Right lobe of liver (tissue), 6 donors: ENCODE measurements around the gene KRTAP3-1. TPM values are rescaled to one million over a fixed set of nuclear protein-coding genes. Genes with fewer than 3 reads are reported as not detected.
A peak's percentile ranks its signal among the peaks of the same experiment; 100 is the strongest.

Source experiments
- ATAC-seq, 4 donors: fragments of 200-7000 bp; cut with Tn5 transposase; one replicate each; pipeline ENCODE4 v1.9.1; 2020; ENCODE audit warnings: mild to moderate bottlenecking in 4 of 4, moderate library complexity in 4 of 4
- DNase-seq, 3 donors: peaks; one replicate each; pipeline ENCODE4 v3.0.0-alpha.2; 2020
- H3K27ac ChIP-seq, 3 donors: fragments of 200-600 bp; one replicate each; pipeline ENCODE4 v1.8.0; 2022
- H3K27me3 ChIP-seq, 2 donors: fragments of 200-600 bp; one replicate each; pipeline ENCODE4 v1.8.0; 2022
- H3K36me3 ChIP-seq, 4 donors: fragments of 200-600 bp; sonication (generic) in 1 of 4; one replicate each; pipeline versions ENCODE4 v1.5.1 to v1.8.0; 2017 to 2022; ENCODE audit warnings: control low read depth in 1 of 4
- H3K4me1 ChIP-seq, 4 donors: fragments of 200-600 bp; sonication (generic) in 1 of 4; one replicate each; pipeline versions ENCODE4 v1.5.1 to v1.8.0; 2017 to 2022; ENCODE audit warnings: control low read depth in 1 of 4
- H3K4me3 ChIP-seq, 3 donors: fragments of 200-600 bp; one replicate each; pipeline ENCODE4 v1.8.0; 2022
- H3K9me3 ChIP-seq, 4 donors: fragments of 200-600 bp; sonication (generic) in 1 of 4; one replicate each; pipeline versions ENCODE4 v1.5.1 to v1.8.0; 2017 to 2022; ENCODE audit warnings: control low read depth in 1 of 4
- POLR2A ChIP-seq: fragments of 450-650 bp; IDR thresholded peaks from one replicate; pipeline ENCODE4 v1.6.1; 2017; ENCODE audit warnings: antibody characterized with exemption, mild to moderate bottlenecking
- WGBS: methylation state at CpG from one replicate; pipeline ENCODE4 v1.1.6; 2018; ENCODE audit warnings: low coverage, low lambda C conversion rate; ENCODE audit not compliant: insufficient coverage; ENCODE audit errors: missing lambda C conversion rate; 5-methylcytosine and 5-hydroxymethylcytosine counted together
- intact Hi-C, 2 donors: fragments of 100-400 bp; cut with DNase I; formaldehyde crosslinking; loops; one replicate each; pipeline versions ENCODE4 v1.11.2 to v1.14.1; 2022
- small RNA-seq, 2 experiments: library from RNA; depleted of rRNA; stranded (forward); fragments of <200 nt; gene quantifications; one replicate each; pipeline ENCODE3, GENCODE V24; 2016
- total RNA-seq, 6 experiments: library from RNA; depleted of rRNA in 2 of 6; stranded (reverse); fragments of >200 nt in 2 of 6; fragmentation: NEBNext Ultra II Directional in 3 of 6; extraction: Animal tissue kit (Norgen Biotek cat#: 25700) in 3 of 6; gene quantifications; one replicate each; pipeline versions ENCODE4 v1.1.0 to v1.2.4, GENCODE V29; 2016 to 2023
- TF ChIP-seq, protein P1 (sequence below), 4 donors: fragments of 200-600 bp in 3 of 4; fragments of 450-650 bp in 1 of 4; IDR thresholded peaks; one replicate each; pipeline versions ENCODE4 v1.5.1 to v1.8.0; 2016 to 2022; ENCODE audit warnings: antibody characterized with exemption in 4 of 4, mild to moderate bottlenecking in 2 of 4
- donor health status: DM: no; HTN: yes; CAD: no.
- donor health status: DM: no; HTN: no; CAD: no.
- donor health status: DM: no; HTN: no; CAD: no.
- donor health status: DM: no; HTN: yes; CAD: no.
- donor health status: DM: no; HTN: yes; CAD: no.

The KRTAP3-1 gene
- total RNA-seq, 6 experiments from 2014 or later, result not detected

- Histone ChIP-seq H3K4me1 (no peaks in the 10 kb centered on the region), H3K36me3 (no peaks in the 10 kb centered on the region), H3K9me3 (no peaks in the 10 kb centered on the region), H3K27ac (no peak overlapping the region), H3K27me3 (no peaks in the 10 kb centered on the region), H3K4me3 (no peak overlapping the region)
- DNase-seq, result no peak
- peak; percentile 47 to 88 (median 57) for ATAC-seq
- 23% methylated on average over 1 of the region's 1 CpG for WGBS
- TF ChIP-seq, protein P1, sequence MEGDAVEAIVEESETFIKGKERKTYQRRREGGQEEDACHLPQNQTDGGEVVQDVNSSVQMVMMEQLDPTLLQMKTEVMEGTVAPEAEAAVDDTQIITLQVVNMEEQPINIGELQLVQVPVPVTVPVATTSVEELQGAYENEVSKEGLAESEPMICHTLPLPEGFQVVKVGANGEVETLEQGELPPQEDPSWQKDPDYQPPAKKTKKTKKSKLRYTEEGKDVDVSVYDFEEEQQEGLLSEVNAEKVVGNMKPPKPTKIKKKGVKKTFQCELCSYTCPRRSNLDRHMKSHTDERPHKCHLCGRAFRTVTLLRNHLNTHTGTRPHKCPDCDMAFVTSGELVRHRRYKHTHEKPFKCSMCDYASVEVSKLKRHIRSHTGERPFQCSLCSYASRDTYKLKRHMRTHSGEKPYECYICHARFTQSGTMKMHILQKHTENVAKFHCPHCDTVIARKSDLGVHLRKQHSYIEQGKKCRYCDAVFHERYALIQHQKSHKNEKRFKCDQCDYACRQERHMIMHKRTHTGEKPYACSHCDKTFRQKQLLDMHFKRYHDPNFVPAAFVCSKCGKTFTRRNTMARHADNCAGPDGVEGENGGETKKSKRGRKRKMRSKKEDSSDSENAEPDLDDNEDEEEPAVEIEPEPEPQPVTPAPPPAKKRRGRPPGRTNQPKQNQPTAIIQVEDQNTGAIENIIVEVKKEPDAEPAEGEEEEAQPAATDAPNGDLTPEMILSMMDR (IDR thresholded peaks at IDR 0.05), result peak; percentile 56 to 68 (median 62)
- TF ChIP-seq POLR2A, result no peak
- intact Hi-C loops, result no loop called here
Observed at GRCh38 chr17:40963838-40964237, 45.1 kb downstream of the KRTAP3-1 start.

GRCh38 chr17:40962059-40962561, 46.8 kb downstream of the KRTAP3-1 start:
- Histone ChIP-seq H3K27ac (no peak overlapping the region), H3K9me3 (no peaks in the 10 kb centered on the region), H3K4me1 (no peaks in the 10 kb centered on the region), H3K36me3 (no peaks in the 10 kb centered on the region), H3K4me3 (no peak overlapping the region), H3K27me3 (no peaks in the 10 kb centered on the region)
- DNase-seq (no peak), ATAC-seq (no peak)
- WGBS, result 63% methylated on average over 4 of the region's 4 CpGs
- TF ChIP-seq, protein P1 (IDR thresholded peaks at IDR 0.05), result no peak
- TF ChIP-seq POLR2A, result no peak
- intact Hi-C loops, result no loop called here

GRCh38 chr17:40961591-40961990, 47.3 kb downstream of the KRTAP3-1 start:
- Histone ChIP-seq H3K4me3 (no peak overlapping the region), H3K27ac (no peak overlapping the region), H3K27me3 (no peaks in the 10 kb centered on the region), H3K36me3 (no peaks in the 10 kb centered on the region), H3K9me3 (no peaks in the 10 kb centered on the region), H3K4me1 (peaks cover 0 to 2% (median 0%) of the 10 kb centered on the region in 4 donors)
- WGBS, result 56% methylated on average over 1 of the region's 1 CpG
- TF ChIP-seq, protein P1 (IDR thresholded peaks at IDR 0.05), result no peak
- no peak for TF ChIP-seq POLR2A
- intact Hi-C loops, result no loop called here
- ATAC-seq (no peak), DNase-seq (no peak)

- H3K27ac ChIP-seq, result no peak overlapping the region
- peaks cover 0 to 3% (median 0%) of the 10 kb centered on the region in 4 donors for H3K4me1 ChIP-seq
- no peaks in the 10 kb centered on the region for H3K27me3 ChIP-seq
- intact Hi-C loops, result no loop called here
- ATAC-seq (no peak), DNase-seq (no peak)
- no peaks in the 10 kb centered on the region for H3K9me3 ChIP-seq
- H3K36me3 ChIP-seq, result no peaks in the 10 kb centered on the region
- TF ChIP-seq POLR2A, result no peak
- TF ChIP-seq, protein P1 (IDR thresholded peaks at IDR 0.05), result no peak
- no peak overlapping the region for H3K4me3 ChIP-seq
- WGBS, result 66% methylated on average over 9 of the region's 10 CpGs
Observed at GRCh38 chr17:40960144-40960543, 48.8 kb downstream of the KRTAP3-1 start.

Small RNAs within 50 kb of the gene (small RNA-seq; reads per million reads assigned to genes)
- 0 reads per million in 2 experiments for gene KRTAP3-4P

Other genes starting within 250 kb of the KRTAP3-1 start
- not detected for gene KRT26, start 236.9 kb downstream of the KRTAP3-1 start, total RNA-seq
- gene KRT27, start 226.6 kb downstream of the KRTAP3-1 start, total RNA-seq, result not detected
- not detected for gene KRT28, start 209.2 kb downstream of the KRTAP3-1 start, total RNA-seq
- 10 to 100 TPM; 11.4 to 20.4 (median 17.4) TPM for gene KRT10, start 186.5 kb downstream of the KRTAP3-1 start, total RNA-seq
- not detected for gene KRT12, start 141.9 kb downstream of the KRTAP3-1 start, total RNA-seq
- not detected for gene KRT20, start 123.9 kb downstream of the KRTAP3-1 start, total RNA-seq
- 10 to 100 TPM in 2 of 6 experiments, 1 to 10 TPM in 1, under 1 TPM in 1, not detected in 2; 0.49 to 17.6 (median 10.0) TPM for gene KRT23, start 71.5 kb downstream of the KRTAP3-1 start, total RNA-seq
- gene KRT39, start 42.2 kb downstream of the KRTAP3-1 start, total RNA-seq, result not detected
- not detected for gene KRT40, start 24.8 kb downstream of the KRTAP3-1 start, total RNA-seq
- gene KRTAP3-3, start 15.0 kb downstream of the KRTAP3-1 start, total RNA-seq, result not detected
- not detected for gene KRTAP3-2, start 9.2 kb downstream of the KRTAP3-1 start, total RNA-seq
- not detected for gene KRTAP1-5, start 18.1 kb upstream of the KRTAP3-1 start, total RNA-seq
- gene KRTAP1-4, start 21.1 kb upstream of the KRTAP3-1 start, total RNA-seq, result not detected
- not detected for gene KRTAP1-3, start 25.7 kb upstream of the KRTAP3-1 start, total RNA-seq
- gene KRTAP1-1, start 32.3 kb upstream of the KRTAP3-1 start, total RNA-seq, result not detected
- not detected for gene KRTAP2-1, start 38.2 kb upstream of the KRTAP3-1 start, total RNA-seq
- not detected for gene KRTAP2-2, start 46.1 kb upstream of the KRTAP3-1 start, total RNA-seq
- gene KRTAP2-3, start 51.0 kb upstream of the KRTAP3-1 start, total RNA-seq, result not detected
- not detected for gene KRTAP2-4, start 56.8 kb upstream of the KRTAP3-1 start, total RNA-seq
- gene KRTAP4-7, start 75.0 kb upstream of the KRTAP3-1 start, total RNA-seq, result not detected
- not detected for gene KRTAP4-8, start 89.0 kb upstream of the KRTAP3-1 start, total RNA-seq
- gene KRTAP4-16, start 93.1 kb upstream of the KRTAP3-1 start, total RNA-seq, result not detected
- not detected for gene KRTAP4-9, start 96.3 kb upstream of the KRTAP3-1 start, total RNA-seq
- not detected for gene KRTAP4-11, start 109.2 kb upstream of the KRTAP3-1 start, total RNA-seq
- not detected for gene KRTAP4-12, start 115.1 kb upstream of the KRTAP3-1 start, total RNA-seq
- gene KRTAP4-6, start 131.4 kb upstream of the KRTAP3-1 start, total RNA-seq, result not detected
- gene KRTAP4-5, start 140.7 kb upstream of the KRTAP3-1 start, total RNA-seq, result not detected
- gene KRTAP4-4, start 151.6 kb upstream of the KRTAP3-1 start, total RNA-seq, result not detected
- not detected for gene KRTAP4-3, start 159.1 kb upstream of the KRTAP3-1 start, total RNA-seq
- gene KRTAP4-2, start 169.1 kb upstream of the KRTAP3-1 start, total RNA-seq, result not detected
- gene KRTAP4-1, start 175.8 kb upstream of the KRTAP3-1 start, total RNA-seq, result not detected
- not detected for gene KRTAP9-1, start 180.8 kb upstream of the KRTAP3-1 start, total RNA-seq
- gene KRTAP9-2, start 217.5 kb upstream of the KRTAP3-1 start, total RNA-seq, result not detected
- not detected for gene KRTAP9-3, start 223.3 kb upstream of the KRTAP3-1 start, total RNA-seq
- gene KRTAP9-8, start 228.9 kb upstream of the KRTAP3-1 start, total RNA-seq, result not detected
- gene KRTAP9-4, start 240.6 kb upstream of the KRTAP3-1 start, total RNA-seq, result not detected
- not detected for gene KRTAP9-9, start 246.3 kb upstream of the KRTAP3-1 start, total RNA-seq